LNCAP (cell line): Measurements from ENCODE around the gene MIER2.

Experiments used
- TF ChIP-seq, protein P1 (sequence below): fragments of 450-650 bp; IDR thresholded peaks from 2 replicates; pipeline ENCODE4 v1.5.1; 2017; ENCODE audit warnings: mild to moderate bottlenecking

The MIER2 gene

GRCh38 chr19:334296-335071 lies 10.1 kb downstream of the MIER2 start:
- TF ChIP-seq, protein P1, sequence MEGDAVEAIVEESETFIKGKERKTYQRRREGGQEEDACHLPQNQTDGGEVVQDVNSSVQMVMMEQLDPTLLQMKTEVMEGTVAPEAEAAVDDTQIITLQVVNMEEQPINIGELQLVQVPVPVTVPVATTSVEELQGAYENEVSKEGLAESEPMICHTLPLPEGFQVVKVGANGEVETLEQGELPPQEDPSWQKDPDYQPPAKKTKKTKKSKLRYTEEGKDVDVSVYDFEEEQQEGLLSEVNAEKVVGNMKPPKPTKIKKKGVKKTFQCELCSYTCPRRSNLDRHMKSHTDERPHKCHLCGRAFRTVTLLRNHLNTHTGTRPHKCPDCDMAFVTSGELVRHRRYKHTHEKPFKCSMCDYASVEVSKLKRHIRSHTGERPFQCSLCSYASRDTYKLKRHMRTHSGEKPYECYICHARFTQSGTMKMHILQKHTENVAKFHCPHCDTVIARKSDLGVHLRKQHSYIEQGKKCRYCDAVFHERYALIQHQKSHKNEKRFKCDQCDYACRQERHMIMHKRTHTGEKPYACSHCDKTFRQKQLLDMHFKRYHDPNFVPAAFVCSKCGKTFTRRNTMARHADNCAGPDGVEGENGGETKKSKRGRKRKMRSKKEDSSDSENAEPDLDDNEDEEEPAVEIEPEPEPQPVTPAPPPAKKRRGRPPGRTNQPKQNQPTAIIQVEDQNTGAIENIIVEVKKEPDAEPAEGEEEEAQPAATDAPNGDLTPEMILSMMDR, result no peak

DNA sequence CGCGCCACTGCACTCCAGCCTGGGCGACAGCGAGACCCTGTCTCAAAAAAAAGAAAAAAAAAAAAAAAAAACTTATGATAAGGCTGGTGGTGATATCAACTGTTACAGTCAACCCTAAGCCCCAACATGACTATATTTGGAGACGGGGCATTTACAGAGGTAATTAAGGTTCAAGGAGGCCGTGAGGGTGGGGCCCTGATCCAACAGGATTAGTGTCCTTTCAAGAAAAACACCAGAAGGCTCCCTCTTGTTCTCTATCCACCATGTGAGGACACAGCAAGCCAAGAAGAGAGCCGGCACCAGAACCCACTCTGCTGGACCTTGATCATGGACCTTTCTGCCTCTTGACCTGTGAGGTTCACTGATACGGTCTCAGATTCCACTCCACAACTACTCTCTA lies 14.1 kb downstream of the MIER2 start:
- TF ChIP-seq, protein P1, result no peak

DNA sequence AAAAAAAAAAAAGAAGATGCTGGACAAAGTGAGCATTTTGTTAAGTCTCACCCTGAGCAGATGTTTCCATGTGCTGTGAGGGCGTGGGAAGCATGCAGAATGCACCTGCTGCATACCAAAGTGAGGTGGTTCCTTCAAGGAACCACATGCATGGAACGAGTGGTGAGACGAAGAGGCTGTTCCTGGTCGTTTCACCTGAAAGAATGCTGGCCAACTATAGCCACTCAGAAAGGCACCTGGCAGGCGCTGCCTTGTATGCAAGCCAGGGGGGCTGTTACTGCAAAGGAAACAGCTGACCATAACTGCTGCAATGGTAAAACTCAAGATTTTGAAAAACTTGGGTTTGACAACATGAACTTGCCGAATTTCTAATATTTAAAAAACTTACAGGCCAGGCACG lies 14.7 kb downstream of the MIER2 start:
- TF ChIP-seq, protein P1, result no peak

GRCh38 chr19:328025-328505 lies 16.5 kb downstream of the MIER2 start:
- TF ChIP-seq, protein P1, result no peak

GRCh38 chr19:327291-328024 lies 17.1 kb downstream of the MIER2 start:
- TF ChIP-seq, protein P1, result no peak

- TF ChIP-seq, protein P1, result no peak
Observed at GRCh38 chr19:326871-327270, 17.7 kb downstream of the MIER2 start.

DNA sequence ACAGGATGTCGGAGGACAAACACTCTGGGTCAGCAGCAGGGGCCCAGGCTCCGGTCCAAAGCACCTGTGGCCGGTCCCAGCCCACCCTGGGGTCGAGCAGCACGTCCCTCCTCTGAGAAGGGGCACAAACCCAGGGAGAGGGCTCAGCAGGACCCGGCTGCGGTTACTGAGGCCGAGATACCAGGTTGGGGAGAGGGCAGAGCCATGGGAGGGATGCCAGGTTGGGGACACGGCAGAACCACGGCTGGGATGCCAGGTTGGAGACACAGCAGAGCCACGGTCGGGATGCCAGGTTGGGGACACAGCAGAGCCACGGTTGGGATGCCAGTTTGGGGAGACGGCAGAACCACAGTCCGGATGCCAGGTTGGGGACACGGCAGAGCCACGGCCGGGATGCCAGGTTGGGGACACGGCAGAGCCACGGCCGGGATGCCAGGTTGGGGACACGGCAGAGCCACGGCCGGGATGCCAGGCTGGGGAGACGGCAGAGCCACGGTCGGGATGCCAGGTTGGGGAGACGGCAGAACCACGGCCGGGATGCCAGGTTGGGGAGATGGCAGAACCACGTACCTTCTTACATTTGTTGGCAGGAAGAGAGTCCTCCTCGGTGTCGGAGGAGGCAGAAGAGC lies 18.5 kb downstream of the MIER2 start:
- TF ChIP-seq, protein P1, result no peak
